Stimulated activated CD4-positive, alpha-beta T cell treated with anti-CD3 and anti-CD28 coated beads, Interleukin-12 subunit alpha, Interleukin-12 subunit beta, amount 100 ng/mL, for 48 hours (primary cell): Measurements from ENCODE around the gene HM13.
"Not testable (repeated sequence)": the region's sequence is repeated elsewhere in the genome, so short reads cannot be mapped to it uniquely, and the experiment has no call there.

ENCODE experiments used
- DNase-seq, 3 donors: peaks; one replicate each; pipeline ENCODE4 v3.0.0-alpha.2; 2020; ENCODE audit warnings: low read depth in 2 of 3, low spot score in 1 of 3

HM13 gene

GRCh38 chr20:31542201-31542842, 28.1 kb downstream of the HM13 start:
- no peak for DNase-seq

DNA sequence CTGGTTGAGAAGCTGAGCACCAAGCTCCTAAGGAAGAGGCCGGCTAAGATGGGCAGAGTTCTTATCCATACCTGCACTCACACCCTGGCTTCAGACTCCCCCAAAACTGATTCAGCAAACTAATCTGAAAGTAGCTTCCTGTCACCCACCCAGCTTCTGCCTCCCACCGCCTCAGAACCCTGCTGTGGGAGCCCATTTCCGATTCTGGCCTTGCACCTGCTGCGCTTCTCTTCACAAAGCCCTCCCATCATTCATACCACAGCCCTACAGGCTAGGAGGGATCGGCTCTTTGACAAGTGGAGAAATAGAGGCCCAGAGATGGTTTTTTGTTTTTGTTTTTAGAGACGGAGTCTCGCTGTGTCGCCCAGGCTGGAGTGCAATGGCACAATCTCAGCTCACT, 28.7 kb downstream of the HM13 start:
- no peak for DNase-seq

GRCh38 chr20:31543966-31544598, 29.8 kb downstream of the HM13 start:
- DNase-seq = no peak

DNA sequence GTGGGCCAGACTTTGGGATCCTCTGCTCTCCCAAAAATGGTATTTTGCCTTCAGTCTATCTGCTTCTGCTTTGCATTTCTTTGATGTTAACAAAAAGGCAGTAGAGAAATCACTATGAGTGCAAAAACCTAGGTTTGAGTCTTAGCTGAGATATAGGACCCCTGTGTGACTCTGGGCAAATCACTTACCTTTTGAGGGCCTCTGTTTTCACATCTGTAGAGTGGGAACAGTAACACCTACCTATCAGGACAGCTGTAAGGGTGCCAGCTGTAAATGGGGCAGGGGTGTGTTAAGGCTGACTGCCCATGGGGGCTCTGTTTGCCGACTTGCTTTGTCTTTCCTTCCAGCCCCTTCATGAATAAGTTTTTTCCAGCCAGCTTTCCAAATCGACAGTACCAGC, 30.4 kb downstream of the HM13 start:
- DNase-seq = no peak

DNA sequence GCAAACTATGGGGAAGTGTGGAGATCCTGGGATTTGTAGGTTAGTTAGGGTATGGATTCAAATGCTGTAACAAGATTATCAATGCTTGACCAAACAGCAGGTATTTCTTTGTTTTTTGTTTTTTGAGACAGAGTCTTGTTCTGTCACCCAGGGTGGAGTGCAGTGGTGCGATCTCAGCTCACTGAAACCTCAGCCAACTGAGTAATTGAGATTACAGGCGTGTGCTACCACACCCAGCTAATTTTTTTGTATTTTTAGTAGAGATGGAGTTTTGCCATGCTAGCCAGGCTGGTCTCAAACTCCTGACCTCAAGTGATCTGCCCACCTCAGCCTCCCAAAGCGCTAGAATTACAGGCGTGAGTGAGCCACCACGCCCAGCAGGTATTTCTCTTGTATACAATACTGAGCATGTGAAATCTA, 31.4 kb downstream of the HM13 start:
- DNase-seq = not testable (repeated sequence)

GRCh38 chr20:31547017-31547675, 32.9 kb downstream of the HM13 start:
- peak; percentile 65 to 72 (median 72) for DNase-seq

GRCh38 chr20:31547720-31548298, 33.6 kb downstream of the HM13 start:
- DNase-seq = no peak

DNA sequence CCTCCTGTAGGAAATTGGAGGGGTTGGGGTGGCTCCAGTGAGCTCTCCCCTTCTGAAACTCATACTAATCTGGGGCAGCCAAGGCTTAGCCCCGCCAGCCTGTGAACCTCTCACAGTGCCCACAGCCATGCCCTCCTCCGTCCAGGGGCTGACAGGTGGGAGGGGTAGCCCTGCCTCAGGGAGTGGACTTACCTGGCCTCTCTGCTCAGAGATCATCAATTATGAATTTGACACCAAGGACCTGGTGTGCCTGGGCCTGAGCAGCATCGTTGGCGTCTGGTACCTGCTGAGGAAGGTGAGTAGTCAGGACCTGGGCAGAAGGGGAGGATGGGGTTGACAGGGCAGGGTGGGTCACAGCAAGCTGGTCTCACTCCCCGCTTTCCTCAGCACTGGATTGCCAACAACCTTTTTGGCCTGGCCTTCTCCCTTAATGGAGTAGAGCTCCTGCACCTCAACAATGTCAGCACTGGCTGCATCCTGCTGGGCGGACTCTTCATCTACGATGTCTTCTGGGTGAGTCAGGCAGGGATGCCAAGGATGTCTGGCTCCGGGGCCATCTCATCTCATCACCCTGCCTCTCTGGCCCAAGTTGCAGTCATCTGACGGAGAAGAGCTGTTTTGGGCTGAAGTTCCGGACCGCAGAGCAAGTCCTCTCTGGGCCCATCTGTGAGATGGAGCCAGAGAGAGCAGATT, 34.7 kb downstream of the HM13 start:
- no peak for DNase-seq

DNA sequence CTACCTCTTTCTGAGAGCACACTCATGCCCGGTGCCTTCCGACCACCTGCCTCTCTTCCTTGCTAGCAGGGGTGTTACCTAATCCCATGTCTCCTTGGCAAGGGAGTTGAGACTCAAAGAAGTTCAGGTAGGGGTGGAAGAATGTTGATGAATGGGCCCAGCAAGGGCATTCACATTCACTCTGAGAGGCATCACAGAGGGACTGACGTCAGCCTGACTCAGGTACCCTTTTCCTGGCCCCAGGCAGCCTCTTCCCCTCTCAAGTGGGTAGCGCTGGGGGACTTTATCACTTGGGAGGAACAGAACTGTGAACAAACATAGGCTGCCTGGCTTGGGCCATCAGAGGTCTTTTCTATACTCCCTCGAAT, 35.3 kb downstream of the HM13 start:
- no peak for DNase-seq

GRCh38 chr20:31550099-31550498, 35.9 kb downstream of the HM13 start:
- no peak for DNase-seq

GRCh38 chr20:31551163-31552081, 37.2 kb downstream of the HM13 start:
- DNase-seq = no peak

DNA sequence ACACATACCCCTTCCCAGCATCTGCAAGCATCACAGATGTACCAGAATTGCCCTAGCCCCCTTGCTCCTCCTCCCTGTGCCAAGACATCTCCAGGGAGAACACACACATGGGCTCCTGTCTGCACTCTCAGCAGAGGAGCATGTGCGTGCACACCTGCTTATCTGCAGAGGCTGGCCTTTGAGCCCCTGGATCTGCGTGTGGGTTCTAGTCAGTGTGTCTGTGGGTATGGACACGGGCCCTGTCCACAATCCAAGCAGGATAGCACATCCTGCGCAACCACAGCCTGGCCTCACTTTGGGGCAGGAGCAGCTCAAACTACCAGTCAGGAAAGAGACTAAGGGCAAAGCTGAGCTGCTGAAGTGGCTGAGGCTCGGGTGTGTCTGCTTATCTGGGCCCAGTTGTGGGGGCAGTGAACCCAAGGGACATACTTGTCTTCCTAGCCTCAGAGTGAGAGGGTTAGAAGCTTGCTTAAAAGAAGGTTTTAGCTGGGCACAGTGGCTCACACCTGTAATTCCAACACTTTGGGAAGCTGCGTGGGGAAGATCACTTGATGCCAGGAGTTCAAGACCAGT, 41.0 kb downstream of the HM13 start:
- no peak for DNase-seq

DNA sequence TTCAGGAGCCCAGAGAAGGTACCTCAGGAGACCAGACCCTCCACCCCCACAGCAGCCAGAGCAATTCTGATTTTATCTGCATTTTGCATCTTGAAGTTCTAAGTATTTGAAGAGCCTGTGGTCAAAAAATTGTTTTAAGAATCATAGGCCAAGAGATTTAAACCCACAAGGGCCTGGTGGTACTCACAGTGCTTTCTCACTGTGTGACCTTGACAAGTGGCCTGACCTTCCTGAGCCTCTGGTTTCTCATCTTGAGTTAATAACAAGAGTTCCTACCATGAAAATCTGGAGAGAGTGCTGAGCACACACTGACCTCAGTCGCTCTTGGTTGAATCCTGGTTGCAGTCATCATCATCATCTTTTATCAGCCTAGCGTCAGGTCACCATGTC, 45.5 kb downstream of the HM13 start:
- DNase-seq = no peak

- DNase-seq = peak; percentile 63 to 71 (median 64)
Observed at GRCh38 chr20:31560094-31560745, 46.0 kb downstream of the HM13 start.

GRCh38 chr20:31560746-31561598, 46.7 kb downstream of the HM13 start:
- no peak for DNase-seq

DNA sequence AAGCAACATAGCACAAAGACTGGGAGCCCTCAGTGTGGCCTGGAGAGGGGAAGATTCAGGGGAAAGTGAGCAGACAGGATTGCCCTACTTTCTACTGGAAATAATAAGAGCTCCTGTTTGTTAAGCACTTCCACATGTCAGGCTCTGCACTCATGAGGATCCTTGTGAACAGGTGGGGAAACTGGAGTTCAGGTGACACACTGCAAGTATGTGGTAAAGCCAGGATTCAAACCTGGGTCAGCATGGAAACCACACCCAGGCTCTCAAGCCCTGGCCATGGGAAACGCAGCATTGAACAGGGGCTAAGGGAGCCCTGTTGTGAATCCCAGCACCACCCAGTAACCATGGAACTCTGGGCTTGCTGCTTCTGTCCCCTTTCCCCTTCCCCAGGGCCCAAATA, 48.0 kb downstream of the HM13 start:
- DNase-seq = no peak

DNA sequence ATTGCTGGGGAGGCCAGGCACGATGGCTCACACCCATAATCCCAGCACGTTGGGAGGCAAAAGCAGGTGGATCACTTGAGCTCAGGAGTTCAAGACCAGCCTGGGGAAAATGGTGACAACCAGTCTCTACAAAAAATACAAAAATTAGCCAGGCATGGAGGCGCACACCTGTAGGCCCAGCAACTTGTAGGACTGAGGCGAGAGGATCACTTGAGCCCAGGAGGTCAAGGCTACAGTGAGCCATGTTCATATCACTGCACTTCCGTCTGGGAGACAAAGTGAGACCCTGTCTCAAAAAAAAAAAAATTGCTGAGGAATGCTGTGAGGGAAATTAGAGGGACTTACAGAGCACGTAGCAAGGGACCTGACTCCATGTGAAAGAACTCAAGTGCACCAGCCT, 50.0 kb downstream of the HM13 start:
- DNase-seq = no peak

DNA sequence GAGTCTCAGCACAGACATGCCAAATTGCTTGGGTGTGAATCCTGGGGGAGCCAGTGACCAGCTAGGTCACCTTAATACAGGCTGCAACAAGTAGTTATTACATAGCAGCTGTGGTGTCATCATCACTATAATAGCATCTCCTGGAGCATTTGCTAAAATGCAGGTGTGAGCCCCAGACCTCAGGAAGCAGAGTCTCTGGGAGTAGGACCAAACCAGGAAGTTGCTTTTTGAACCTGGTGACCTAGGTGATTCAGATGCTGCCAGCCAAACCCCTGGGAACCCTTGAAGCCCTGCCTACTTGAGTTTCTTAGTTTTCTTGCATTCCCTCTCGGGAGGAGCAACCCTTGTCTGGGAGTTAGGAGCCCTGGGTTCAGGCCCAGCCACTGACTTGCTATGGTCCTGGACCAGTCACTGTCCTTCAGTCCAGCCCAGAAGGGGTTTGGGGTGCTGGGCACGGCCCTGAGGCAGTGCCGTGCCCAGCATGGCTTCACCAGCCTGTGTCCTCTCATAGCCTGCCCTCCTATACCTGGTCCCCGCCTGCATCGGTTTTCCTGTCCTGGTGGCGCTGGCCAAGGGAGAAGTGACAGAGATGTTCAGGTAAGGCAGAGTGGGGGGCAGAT, 51.6 kb downstream of the HM13 start:
- no peak for DNase-seq

DNA sequence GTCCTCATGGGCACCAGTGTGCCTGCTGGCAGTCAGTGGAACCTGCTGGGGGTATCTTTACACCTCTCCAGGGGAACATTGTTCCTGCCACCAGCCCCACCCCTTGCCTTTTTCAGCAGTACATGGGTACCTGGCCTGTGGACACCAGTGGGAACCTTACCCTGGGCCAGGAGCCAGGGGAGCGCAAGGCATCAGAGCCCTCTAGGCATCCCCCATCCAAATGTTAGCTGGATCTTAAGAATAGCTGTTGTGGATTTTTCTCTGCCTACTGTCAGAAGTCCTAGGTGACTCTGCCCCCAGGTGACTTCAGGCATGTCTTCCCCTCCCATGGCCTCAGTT, 52.0 kb downstream of the HM13 start:
- DNase-seq = no peak
